GM12864 (cell line): ENCODE measurements around the gene NUMA1.

Experiments
- DNase-seq: peaks from one replicate; pipeline ENCODE4 v3.0.0-alpha.2; 2011; ENCODE audit warnings: low read depth
- H3K4me3 ChIP-seq: 2 replicates; pipeline ENCODE4 v1.5.1; 2011; ENCODE audit warnings: mild to moderate bottlenecking, low read depth, low read length, control low read depth
- TF ChIP-seq, protein P1 (sequence below): IDR thresholded peaks from 2 replicates; pipeline ENCODE4 v1.5.1; 2011; ENCODE audit warnings: low read depth, mild to moderate bottlenecking, moderate library complexity, low read length, control low read depth, inconsistent platforms; ENCODE audit errors: missing control alignments

NUMA1 gene

DNA sequence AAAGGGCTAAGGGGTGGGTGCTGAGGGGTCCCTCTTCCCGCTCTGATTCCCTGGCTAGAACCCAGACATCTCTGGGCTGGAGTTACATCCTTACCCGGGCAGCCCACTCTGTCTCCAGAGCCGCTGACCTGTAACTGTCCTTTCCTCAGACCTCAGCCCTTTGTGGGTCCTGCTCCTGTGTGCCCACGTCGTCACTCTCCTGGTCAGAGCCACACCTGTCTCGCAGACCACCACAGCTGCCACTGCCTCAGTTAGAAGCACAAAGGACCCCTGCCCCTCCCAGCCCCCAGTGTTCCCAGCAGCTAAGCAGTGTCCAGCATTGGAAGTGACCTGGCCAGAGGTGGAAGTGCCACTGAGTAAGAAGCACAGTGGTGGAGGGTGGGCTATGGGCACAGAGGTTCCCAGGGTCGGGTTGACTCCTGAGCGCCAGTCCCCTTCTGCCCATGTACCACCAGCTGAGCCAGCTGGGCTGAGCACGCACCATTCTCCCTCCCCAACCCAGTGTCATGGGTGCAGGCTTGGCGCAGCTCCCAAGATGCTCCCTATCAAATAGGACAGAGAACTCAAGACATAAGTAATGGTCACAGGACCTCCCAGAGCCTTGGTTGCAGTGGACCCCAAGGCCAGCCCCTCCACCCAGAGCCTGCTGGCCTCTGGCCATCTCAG is 80.0 kb downstream of the NUMA1 start:
- TF ChIP-seq, protein P1, sequence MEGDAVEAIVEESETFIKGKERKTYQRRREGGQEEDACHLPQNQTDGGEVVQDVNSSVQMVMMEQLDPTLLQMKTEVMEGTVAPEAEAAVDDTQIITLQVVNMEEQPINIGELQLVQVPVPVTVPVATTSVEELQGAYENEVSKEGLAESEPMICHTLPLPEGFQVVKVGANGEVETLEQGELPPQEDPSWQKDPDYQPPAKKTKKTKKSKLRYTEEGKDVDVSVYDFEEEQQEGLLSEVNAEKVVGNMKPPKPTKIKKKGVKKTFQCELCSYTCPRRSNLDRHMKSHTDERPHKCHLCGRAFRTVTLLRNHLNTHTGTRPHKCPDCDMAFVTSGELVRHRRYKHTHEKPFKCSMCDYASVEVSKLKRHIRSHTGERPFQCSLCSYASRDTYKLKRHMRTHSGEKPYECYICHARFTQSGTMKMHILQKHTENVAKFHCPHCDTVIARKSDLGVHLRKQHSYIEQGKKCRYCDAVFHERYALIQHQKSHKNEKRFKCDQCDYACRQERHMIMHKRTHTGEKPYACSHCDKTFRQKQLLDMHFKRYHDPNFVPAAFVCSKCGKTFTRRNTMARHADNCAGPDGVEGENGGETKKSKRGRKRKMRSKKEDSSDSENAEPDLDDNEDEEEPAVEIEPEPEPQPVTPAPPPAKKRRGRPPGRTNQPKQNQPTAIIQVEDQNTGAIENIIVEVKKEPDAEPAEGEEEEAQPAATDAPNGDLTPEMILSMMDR, result no peak
- DNase-seq, result no peak

DNA sequence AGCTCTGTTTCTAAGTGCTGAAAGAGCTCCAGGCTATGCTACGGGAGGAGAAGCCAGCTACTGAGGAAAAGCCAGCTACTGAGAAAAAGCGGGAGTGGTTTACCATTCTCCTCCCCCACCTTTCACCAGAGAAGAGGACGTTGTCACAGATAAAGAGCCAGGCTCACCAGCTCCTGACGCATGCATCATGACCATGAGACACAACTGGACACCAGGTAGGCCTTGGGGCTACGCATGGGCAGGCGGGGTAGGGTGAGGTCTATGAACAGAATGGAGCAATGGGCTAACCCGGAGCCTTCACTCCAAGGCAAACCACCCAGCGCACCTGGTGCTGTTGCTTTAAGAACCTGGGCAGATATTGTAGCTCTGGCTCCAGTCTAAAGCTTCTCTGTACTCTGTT is 80.5 kb downstream of the NUMA1 start:
- TF ChIP-seq, protein P1, result no peak
- H3K4me3 ChIP-seq, result no peak overlapping the region; the same call in 1 of the 2 replicates
- DNase-seq, result no peak

More for the DNA sequence above, 80.0 kb downstream of the NUMA1 start:
- H3K4me3 ChIP-seq, result no peak overlapping the region

- H3K4me3 ChIP-seq, result no peak overlapping the region; the same call in 1 of the 2 replicates
- no peak for DNase-seq
- TF ChIP-seq, protein P1, result no peak
Observed at GRCh38 chr11:71999362-71999761, 81.0 kb downstream of the NUMA1 start.

DNA sequence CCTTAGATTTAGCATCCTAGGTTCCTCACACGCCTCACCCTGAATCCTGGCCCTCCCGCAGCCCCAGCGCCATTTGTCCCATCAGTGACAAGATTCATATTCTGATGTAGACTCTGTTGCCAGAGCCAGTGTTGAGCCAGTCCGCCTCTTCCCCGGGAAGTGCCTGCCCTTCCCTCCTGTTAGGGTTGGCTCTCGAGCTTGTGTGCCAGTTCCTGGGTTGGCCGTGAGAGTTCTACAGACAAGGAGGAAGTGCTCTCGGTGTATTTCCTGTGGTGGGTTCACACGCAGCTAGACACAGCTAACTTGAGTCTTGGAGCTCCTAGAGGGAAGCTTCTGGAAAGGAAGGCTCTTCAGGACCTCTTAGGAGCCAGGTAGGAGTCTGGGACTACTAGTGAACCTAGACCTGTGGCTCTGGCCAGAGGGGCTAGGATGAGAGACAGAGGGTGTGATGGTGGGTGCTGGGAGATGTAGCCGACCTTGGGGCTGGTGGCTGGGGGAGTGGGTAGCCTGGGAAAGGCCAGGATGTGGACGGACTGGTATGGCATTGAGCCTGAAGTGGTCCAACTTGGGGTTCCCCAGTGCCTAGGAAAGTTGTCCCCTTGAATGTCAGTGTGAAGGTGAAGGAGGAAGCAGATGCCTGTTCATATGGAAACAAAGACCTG is 81.6 kb downstream of the NUMA1 start, which contains the start of gene IL18BP:
Gene IL18BP (plus strand): TSS at position 261 of the 662 bp plus-strand sequence. CDS start 1,076 bp downstream, outside the sequence.
- H3K4me3 ChIP-seq, result peak within 1 kb of the TSS; percentile 38
- DNase-seq, result no peak
- TF ChIP-seq, protein P1, result no peak

DNA sequence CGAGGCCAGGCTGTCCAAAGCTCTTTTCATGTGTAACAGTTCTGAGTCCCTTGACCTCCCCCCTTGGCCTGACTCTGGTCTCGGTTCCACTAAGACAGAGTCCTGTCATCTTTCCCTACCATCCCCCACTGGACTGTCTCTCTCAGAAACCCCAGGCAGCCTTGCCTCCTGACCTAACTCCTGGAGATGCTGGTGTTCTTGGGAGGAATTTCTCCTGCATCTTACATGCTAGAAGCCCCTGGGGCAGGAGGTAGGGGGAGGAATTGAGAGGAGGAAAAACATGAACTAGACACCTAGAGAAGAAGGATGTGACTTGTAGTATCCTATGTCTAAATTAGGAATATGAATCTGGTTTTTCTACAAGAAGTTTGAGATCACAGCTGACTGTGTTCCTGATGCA is 82.3 kb downstream of the NUMA1 start:
- TF ChIP-seq, protein P1, result no peak
- H3K4me3 ChIP-seq, result no peak overlapping the region
- DNase-seq, result no peak

- no peak overlapping the region for H3K4me3 ChIP-seq
- TF ChIP-seq, protein P1, result no peak
- no peak for DNase-seq
Observed at GRCh38 chr11:71997594-71997993, 82.7 kb downstream of the NUMA1 start.
